ENCODE measurements around the gene TRPM3. TPM values are rescaled to one million over a fixed set of nuclear protein-coding genes. Genes with fewer than 3 reads are reported as not detected.

Gene TRPM3
- polyA plus RNA-seq, 3 donors = not detected

- Mint-ChIP-seq H3K9me3 (no peaks in the 10 kb centered on the region), H3K4me3 (no peak overlapping the region), H3K36me3 (no peaks in the 10 kb centered on the region), H3K27ac (no peak overlapping the region), H3K4me1 (no peaks in the 10 kb centered on the region), H3K27me3 (ENCODE audit: low read depth in 3 of 3) (no peaks in the 10 kb centered on the region)
- Histone ChIP-seq H3K9ac (ENCODE audit: insufficient read depth, low read length, poor library complexity, severe bottlenecking) (no peak overlapping the region), H2AFZ (ENCODE audit: insufficient read depth, low read depth, low read length, poor library complexity, severe bottlenecking) (no peak overlapping the region), H4K20me1 (ENCODE audit: insufficient read depth, low read length) (no peaks in the 10 kb centered on the region), H3K4me3 (replicated peaks in 1 of 3; ENCODE audit: low read depth in 2 of 3, low read length in 3 of 3) (no peak overlapping the region), H3K27me3 (ENCODE audit: control insufficient read depth in 2 of 2, insufficient read depth in 2 of 2, low read length in 2 of 2) (no peaks in the 10 kb centered on the region), H3K79me2 (ENCODE audit: insufficient read depth, low read length) (no peaks in the 10 kb centered on the region), H3K4me2 (replicated peaks; ENCODE audit: extremely low read depth, low read length, poor library complexity, severe bottlenecking) (no peak overlapping the region), H3K27ac (ENCODE audit: low read depth in 1 of 2, low read length in 2 of 2) (no peak overlapping the region), H3K9me3 (replicated peaks in 1 of 2; ENCODE audit: control insufficient read depth in 1 of 2, insufficient read depth in 1 of 2, low read length in 2 of 2) (no peaks in the 10 kb centered on the region), H3K4me1 (ENCODE audit: control insufficient read depth in 1 of 2, insufficient read depth in 2 of 2, low read length in 2 of 2) (no peaks in the 10 kb centered on the region), H3K36me3 (replicated peaks in 1 of 2; ENCODE audit: control insufficient read depth in 1 of 2, insufficient read depth in 2 of 2, low read length in 2 of 2) (no peaks in the 10 kb centered on the region)
- no peak for DNase-seq
- no CpG with 5 or more reads among the region's 2 CpGs for WGBS (ENCODE audit: insufficient coverage)
- no peak for TF ChIP-seq CTCF (IDR thresholded peaks at IDR 0.05)
- intact Hi-C loops (cut with micrococcal nuclease) = no loop called here
Measured at GRCh38 chr9:70594386-70594944, 527.0 kb downstream of the TRPM3 start.

GRCh38 chr9:70593241-70593640, 528.2 kb downstream of the TRPM3 start:
- Histone ChIP-seq H4K20me1 (ENCODE audit: insufficient read depth, low read length) (no peaks in the 10 kb centered on the region), H3K4me3 (replicated peaks in 1 of 3; ENCODE audit: low read depth in 2 of 3, low read length in 3 of 3) (no peak overlapping the region), H3K27me3 (ENCODE audit: control insufficient read depth in 2 of 2, insufficient read depth in 2 of 2, low read length in 2 of 2) (no peaks in the 10 kb centered on the region), H3K4me1 (ENCODE audit: control insufficient read depth in 1 of 2, insufficient read depth in 2 of 2, low read length in 2 of 2) (no peaks in the 10 kb centered on the region), H2AFZ (ENCODE audit: insufficient read depth, low read depth, low read length, poor library complexity, severe bottlenecking) (no peak overlapping the region), H3K9me3 (replicated peaks in 1 of 2; ENCODE audit: control insufficient read depth in 1 of 2, insufficient read depth in 1 of 2, low read length in 2 of 2) (no peaks in the 10 kb centered on the region), H3K79me2 (ENCODE audit: insufficient read depth, low read length) (no peaks in the 10 kb centered on the region), H3K4me2 (replicated peaks; ENCODE audit: extremely low read depth, low read length, poor library complexity, severe bottlenecking) (no peak overlapping the region), H3K27ac (ENCODE audit: low read depth in 1 of 2, low read length in 2 of 2) (no peak overlapping the region), H3K9ac (ENCODE audit: insufficient read depth, low read length, poor library complexity, severe bottlenecking) (no peak overlapping the region), H3K36me3 (replicated peaks in 1 of 2; ENCODE audit: control insufficient read depth in 1 of 2, insufficient read depth in 2 of 2, low read length in 2 of 2) (no peaks in the 10 kb centered on the region)
- Mint-ChIP-seq H3K4me3 (no peak overlapping the region), H3K36me3 (no peaks in the 10 kb centered on the region), H3K4me1 (no peaks in the 10 kb centered on the region), H3K27ac (no peak overlapping the region), H3K9me3 (no peaks in the 10 kb centered on the region), H3K27me3 (ENCODE audit: low read depth in 3 of 3) (no peaks in the 10 kb centered on the region)
- no peak for TF ChIP-seq CTCF (IDR thresholded peaks at IDR 0.05)
- intact Hi-C loops (cut with micrococcal nuclease) = no loop called here
- DNase-seq = no peak

All from CD14-positive monocyte (primary cell).